Activated CD4-positive, alpha-beta T cell treated with anti-CD3 and anti-CD28 coated beads for 36 hours (primary cell): ENCODE data around the gene STAT3. TPM values are rescaled to one million over a fixed set of nuclear protein-coding genes. Genes with fewer than 3 reads are reported as not detected.

Experiments used
- ATAC-seq: fragments of 200-7000 bp; cut with Tn5 transposase; one replicate; pipeline ENCODE4 v1.10.0; 2021; ENCODE audit warnings: mild to moderate bottlenecking, moderate library complexity
- CTCF ChIA-PET: fragments of 350-600 bp; sonication (Branson Sonifier 250); formaldehyde crosslinking; loops from one replicate; lab custom pipeline; 2021; ENCODE audit warnings: antibody characterized with exemption; lab: Charles Lee
- POLR2A ChIA-PET: fragments of 350-600 bp; sonication (Branson Sonifier 250); formaldehyde crosslinking; loops from one replicate; lab custom pipeline; 2021; ENCODE audit warnings: antibody characterized with exemption, inconsistent platforms; lab: Charles Lee
- DNase-seq: peaks from one replicate; pipeline ENCODE4 v3.0.0-alpha.2; 2020
- H3K27ac Mint-ChIP-seq: one replicate; pipeline ENCODE4 v1.8.0; 2021; ENCODE audit warnings: mixed read lengths
- H3K27me3 Mint-ChIP-seq: one replicate; pipeline ENCODE4 v1.8.0; 2021; ENCODE audit warnings: mixed read lengths
- H3K36me3 Mint-ChIP-seq: one replicate; pipeline ENCODE4 v1.8.0; 2021; ENCODE audit warnings: low read depth, mixed read lengths
- H3K4me1 Mint-ChIP-seq: one replicate; pipeline ENCODE4 v1.8.0; 2021; ENCODE audit warnings: mixed read lengths
- H3K4me3 Mint-ChIP-seq: one replicate; pipeline ENCODE4 v1.8.0; 2021; ENCODE audit warnings: mild to moderate bottlenecking, moderate library complexity, mixed read lengths
- H3K9me3 Mint-ChIP-seq: one replicate; pipeline ENCODE4 v1.8.0; 2021; ENCODE audit warnings: low read depth, mixed read lengths
- intact Hi-C, 2 experiments: fragments of 100-400 bp; cut with DNase I in 1 of 2; cut with micrococcal nuclease in 1 of 2; formaldehyde crosslinking; loops; one replicate each; pipeline versions ENCODE4 v1.14.2 to v1.15.1; 2022 to 2024; cut with DNase I, micrococcal nuclease
- total RNA-seq, 2 experiments: library from RNA; stranded (reverse); gene quantifications; one replicate each; pipeline ENCODE4 v1.2.3, GENCODE V29; 2021

The STAT3 gene
- total RNA-seq, 2 experiments from 2014 or later: 332 to 345 TPM

DNA sequence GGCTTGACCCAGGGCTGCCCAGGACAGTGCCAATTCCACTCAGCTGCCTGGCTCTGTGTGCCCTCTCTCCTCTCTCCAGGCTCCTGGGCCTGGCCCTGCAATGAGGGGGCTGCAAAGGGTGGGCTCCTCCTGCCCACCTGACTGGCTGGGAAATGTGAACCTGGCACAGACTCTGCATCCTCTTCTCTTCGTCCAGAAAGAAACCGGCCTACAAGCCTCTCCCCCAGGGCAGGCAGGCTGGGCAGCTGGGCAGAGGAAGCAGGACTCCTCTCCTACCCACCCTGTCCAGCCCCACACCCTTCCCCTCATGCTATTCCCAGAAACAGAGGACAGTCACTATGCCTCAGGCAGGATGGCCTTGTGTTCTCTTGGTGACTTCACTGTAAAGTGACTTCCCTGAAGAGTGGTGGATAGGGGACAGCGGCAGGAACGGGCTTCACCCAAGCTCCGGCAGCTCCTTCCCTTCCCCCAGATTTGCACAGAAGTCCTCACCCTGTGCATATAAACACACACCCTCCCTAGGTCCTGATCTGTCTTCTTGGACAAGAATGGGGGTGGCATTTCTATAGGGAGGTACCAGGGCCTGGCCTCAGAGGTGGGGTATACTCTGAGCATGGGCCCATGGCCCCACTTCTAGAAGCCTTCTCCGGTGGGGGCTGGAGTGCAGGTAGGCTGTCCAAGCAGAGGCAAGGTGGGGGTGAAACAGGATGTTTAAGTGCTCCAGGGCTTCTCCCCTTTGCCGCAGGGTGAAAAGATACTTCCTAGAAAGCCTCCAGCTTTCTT is 104.8 kb downstream of the STAT3 start:
- POLR2A ChIA-PET: interaction anchor here (0.6 kb wide), 1 partner anchor 234 kb away, joined by 3 read pairs; no protein-coding TSS in a partner anchor
- DNase-seq: peak; percentile 2
- no peaks in the 10 kb centered on the region for H3K27me3 Mint-ChIP-seq
- CTCF ChIA-PET: no interaction called here
- ATAC-seq: no peak
- intact Hi-C loops: no loop called here
- peaks cover 43% of the 10 kb centered on the region for H3K4me1 Mint-ChIP-seq
- peak overlapping the region; percentile 21 for H3K27ac Mint-ChIP-seq
- H3K36me3 Mint-ChIP-seq: peaks cover 18% of the 10 kb centered on the region
- H3K4me3 Mint-ChIP-seq: no peak overlapping the region
- no peaks in the 10 kb centered on the region for H3K9me3 Mint-ChIP-seq

DNA sequence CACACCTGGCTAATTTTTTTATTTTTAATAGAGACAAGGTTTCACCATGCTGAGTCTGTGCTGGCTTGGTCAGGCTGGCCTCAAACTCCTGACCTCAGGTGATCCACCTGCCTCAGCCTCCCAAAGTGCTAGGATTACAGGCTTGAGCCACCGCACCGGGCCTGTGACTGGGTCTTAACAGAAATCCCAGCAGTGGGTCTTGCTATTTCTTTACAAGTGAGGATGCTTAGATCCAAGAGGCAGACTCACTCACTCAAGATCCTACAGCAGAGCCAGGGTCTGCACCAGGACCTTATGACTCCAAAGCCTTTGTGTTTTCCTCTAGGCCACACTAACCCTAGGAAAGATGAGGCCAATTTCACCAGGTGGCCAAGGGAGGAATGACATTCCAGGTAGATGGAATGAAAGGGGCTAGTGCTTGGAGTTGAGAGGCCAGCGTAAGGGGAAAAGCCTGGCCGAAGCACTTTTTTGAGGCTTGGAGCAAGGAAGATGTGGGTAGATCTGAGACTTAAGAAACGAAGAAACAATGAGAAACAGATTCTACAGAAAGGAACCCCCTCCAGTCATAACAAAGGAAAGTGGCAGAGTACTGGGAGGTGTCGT is 105.7 kb downstream of the STAT3 start:
- POLR2A ChIA-PET: no interaction called here
- intact Hi-C loops: no loop called here
- CTCF ChIA-PET: no interaction called here
- H3K36me3 Mint-ChIP-seq: peaks cover 20% of the 10 kb centered on the region
- peak; percentile 4 for DNase-seq
- no peaks in the 10 kb centered on the region for H3K27me3 Mint-ChIP-seq
- H3K4me3 Mint-ChIP-seq: no peak overlapping the region
- H3K4me1 Mint-ChIP-seq: peaks cover 45% of the 10 kb centered on the region
- H3K27ac Mint-ChIP-seq: peak overlapping the region; percentile 21
- H3K9me3 Mint-ChIP-seq: no peaks in the 10 kb centered on the region
- no peak for ATAC-seq

DNA sequence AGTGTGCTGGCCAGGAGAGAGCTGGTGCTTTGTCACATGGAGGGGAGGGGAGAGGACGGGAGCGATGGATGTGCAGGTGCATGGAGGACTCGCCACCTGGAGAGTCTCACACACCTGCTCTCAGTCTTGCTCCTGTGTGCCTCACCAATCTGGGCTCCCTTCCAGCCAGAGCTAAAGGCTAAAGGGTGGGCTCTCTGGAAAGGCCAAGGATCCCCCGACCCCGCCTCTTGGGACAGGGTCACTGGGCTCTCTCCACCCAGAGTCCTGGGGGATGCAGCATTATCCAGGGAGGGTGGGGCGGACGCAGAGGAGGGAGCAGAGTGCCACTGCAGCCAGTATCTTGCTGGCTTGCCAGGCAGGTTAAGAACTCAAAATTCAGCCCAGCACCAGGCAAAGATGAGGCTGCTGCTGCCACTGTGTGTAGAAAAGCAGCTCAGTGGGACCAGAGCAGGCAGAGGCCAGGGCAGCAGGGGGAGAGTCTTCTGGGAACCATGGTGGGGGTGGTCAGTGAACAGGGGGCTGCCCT is 106.6 kb downstream of the STAT3 start:
- ChIA-PET POLR2A (no interaction called here), CTCF (no interaction called here)
- peaks cover 46% of the 10 kb centered on the region for H3K4me1 Mint-ChIP-seq
- no peak for DNase-seq
- ATAC-seq: no peak
- H3K27ac Mint-ChIP-seq: no peak overlapping the region
- H3K9me3 Mint-ChIP-seq: no peaks in the 10 kb centered on the region
- H3K27me3 Mint-ChIP-seq: no peaks in the 10 kb centered on the region
- peaks cover 18% of the 10 kb centered on the region for H3K36me3 Mint-ChIP-seq
- H3K4me3 Mint-ChIP-seq: no peak overlapping the region
- intact Hi-C loops: no loop called here

DNA sequence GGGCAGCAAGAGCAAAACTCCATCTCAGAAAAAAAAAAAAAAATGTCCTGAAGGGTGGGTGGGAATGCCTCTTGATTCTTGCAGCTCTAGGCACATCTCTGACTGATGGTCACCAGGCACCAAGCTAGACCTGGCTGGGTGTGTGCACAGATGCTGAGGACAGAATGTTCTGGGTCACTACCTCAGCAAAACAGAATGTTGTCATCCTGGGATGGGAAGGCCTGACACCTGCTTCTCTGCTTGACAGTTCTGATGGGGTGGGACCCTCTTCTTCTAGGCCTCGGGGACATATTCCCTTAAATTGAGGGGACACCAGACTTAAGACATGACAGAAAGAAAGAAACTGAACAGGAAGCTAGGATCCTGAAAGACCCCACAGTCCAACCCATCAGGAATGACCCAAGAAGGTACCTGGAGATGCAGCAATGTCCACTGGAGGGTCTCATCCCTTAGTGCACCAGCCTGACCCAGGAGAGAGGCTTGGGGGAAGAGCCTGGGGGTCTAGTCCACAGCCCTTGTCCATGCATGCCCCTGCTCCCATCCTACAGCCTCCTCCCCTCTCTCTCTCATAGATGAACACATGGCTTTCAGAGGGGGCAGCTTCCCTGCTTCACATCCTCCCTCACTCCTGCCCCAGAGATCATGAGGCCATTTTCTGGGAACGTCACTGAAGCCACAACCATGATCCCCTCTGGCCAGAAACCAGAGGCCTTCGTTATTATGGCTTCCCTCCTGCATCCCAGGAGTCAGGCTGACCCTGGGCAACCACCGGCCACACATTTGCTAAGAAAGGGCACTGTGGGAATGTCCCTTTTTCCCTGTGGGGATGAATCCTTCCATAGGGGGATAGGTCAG is 108.2 kb downstream of the STAT3 start:
- CTCF ChIA-PET: interaction anchor here (0.6 kb wide), 1 partner anchor 11 kb away, joined by 3 read pairs; no protein-coding TSS in a partner anchor
- Mint-ChIP-seq H3K36me3 (peaks cover 21% of the 10 kb centered on the region), H3K4me3 (no peak overlapping the region), H3K9me3 (no peaks in the 10 kb centered on the region), H3K27me3 (no peaks in the 10 kb centered on the region), H3K4me1 (peaks cover 35% of the 10 kb centered on the region), H3K27ac (peak overlapping the region; percentile 31)
- ATAC-seq (no peak), DNase-seq (peak; percentile 1)
- POLR2A ChIA-PET: interaction anchor here (0.6 to 1.0 kb wide), 2 partner anchors 30 to 32 kb away, joined by 3 to 4 read pairs; no protein-coding TSS in a partner anchor
- intact Hi-C loops: no loop called here

DNA sequence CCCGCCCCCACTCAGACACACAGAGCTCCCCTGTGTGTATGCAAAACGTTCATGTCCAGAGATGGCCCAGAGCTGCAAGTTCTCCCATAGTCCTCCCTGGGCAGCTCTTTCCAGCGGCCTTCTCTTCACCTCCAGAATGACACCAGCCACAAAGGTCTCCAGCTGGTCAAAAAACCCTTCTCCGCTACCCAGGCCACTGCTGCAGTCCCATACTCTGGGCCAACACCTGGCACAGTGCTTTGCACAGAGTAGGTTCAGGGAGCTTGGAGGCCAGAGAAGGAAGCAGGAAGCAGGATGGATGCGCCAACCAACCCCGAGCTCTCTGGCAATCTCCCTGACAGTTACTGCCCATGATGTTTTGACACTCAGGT is 110.9 kb downstream of the STAT3 start:
- H3K4me1 Mint-ChIP-seq: peaks cover 30% of the 10 kb centered on the region
- intact Hi-C loops: loop anchor here in 1 of 2 experiments (1.0 kb wide), 1 partner anchor 10 kb away; no protein-coding TSS in a partner anchor

DNA sequence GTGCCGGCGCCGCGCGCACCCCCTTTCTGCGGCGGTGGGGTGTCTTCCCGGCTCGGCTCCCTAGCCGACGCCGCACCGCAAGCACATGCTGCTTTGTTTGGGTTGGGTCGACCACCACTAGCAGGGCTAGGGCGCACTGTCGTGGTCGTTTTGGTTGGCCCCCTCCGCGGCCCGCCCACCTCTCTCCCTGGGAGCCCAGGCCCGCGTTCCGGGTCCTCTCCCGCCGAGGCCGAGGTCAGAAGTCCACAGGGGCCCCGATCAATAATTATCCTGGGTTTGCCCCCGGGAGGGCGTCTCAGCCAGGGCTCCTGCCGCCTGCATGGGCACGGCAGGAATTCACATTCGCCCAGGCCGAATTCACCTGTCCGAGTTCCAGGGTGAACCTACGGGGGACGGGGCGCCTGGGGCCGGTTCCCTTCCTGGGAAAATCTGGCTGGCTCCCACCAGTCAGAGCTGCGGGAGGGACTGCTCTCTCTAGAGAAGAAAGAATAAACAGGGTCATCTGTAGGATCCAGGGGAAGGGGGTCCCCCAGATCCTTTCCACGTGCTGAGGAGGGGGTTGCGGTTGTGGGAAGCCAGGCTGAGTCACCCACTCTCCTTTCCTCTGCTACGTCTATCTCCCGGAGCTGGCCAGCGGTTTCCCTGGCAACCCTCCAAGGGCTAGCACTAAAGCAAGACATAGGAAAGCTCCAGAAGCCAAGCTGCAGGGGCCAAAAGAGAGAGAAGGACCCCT is 111.5 kb downstream of the STAT3 start:
- H3K36me3 Mint-ChIP-seq: peaks cover 37% of the 10 kb centered on the region
- H3K27me3 Mint-ChIP-seq: no peaks in the 10 kb centered on the region
- peak overlapping the region; percentile 77 for H3K4me3 Mint-ChIP-seq
- POLR2A ChIA-PET: interaction anchor here (0.6 to 2.0 kb wide), 4 partner anchors 10 to 38 kb away, joined by 3 to 17 read pairs (median 4); no protein-coding TSS in a partner anchor
- DNase-seq (peak; percentile 62), ATAC-seq (peak; percentile 17)
- H3K27ac Mint-ChIP-seq: peak overlapping the region; percentile 80
- intact Hi-C loops: loop anchor here (1.0 kb wide), 3 partner anchors 11 to 95 kb away; partner anchors contain the start of genes KCNH4 (in 1 of the 2) and STAT5A (in 1 of the 2)
- no peaks in the 10 kb centered on the region for H3K9me3 Mint-ChIP-seq
- peaks cover 34% of the 10 kb centered on the region for H3K4me1 Mint-ChIP-seq
- CTCF ChIA-PET: interaction anchor here (0.5 to 1.8 kb wide), 8 partner anchors 9 to 56 kb away, joined by 3 to 6 read pairs (median 4); no protein-coding TSS in a partner anchor

More for the DNA sequence above, 110.9 kb downstream of the STAT3 start:
- no peaks in the 10 kb centered on the region for H3K27me3 Mint-ChIP-seq
- peak overlapping the region; percentile 77 for H3K4me3 Mint-ChIP-seq
- peak overlapping the region; percentile 80 for H3K27ac Mint-ChIP-seq
- H3K36me3 Mint-ChIP-seq: peaks cover 36% of the 10 kb centered on the region
- ChIA-PET POLR2A (interaction anchor here (0.6 to 2.0 kb wide), 4 partner anchors 9 to 37 kb away, joined by 3 to 17 read pairs (median 4); no protein-coding TSS in a partner anchor), CTCF (interaction anchor here (0.5 to 1.8 kb wide), 8 partner anchors 9 to 56 kb away, joined by 3 to 6 read pairs (median 4); no protein-coding TSS in a partner anchor)
- no peaks in the 10 kb centered on the region for H3K9me3 Mint-ChIP-seq
- DNase-seq: no peak
- ATAC-seq: no peak

DNA sequence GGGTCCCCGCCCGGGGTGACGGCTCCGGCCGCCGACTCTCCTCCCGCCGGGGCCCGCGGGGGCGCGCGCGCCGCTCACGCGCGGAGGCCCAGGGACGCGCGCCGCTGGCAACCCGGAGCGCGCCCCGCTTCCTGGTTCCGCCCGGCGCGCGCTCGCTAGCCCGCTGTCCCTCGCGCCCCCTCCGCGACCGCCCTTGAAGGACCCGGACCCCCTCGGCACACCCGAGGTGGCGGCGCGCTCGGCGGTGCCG is 112.0 kb downstream of the STAT3 start, which contains the start of gene STAT5B:
Gene STAT5B (minus strand): TSS at position 33 of the 250 bp plus-strand sequence. CDS start 44,264 bp downstream, outside the sequence.
- ATAC-seq (peak; percentile 51), DNase-seq (peak; percentile 80)
- H3K27ac Mint-ChIP-seq: peak within 1 kb of the TSS; percentile 97
- peaks cover 37% of the 10 kb centered on the region for H3K36me3 Mint-ChIP-seq
- H3K4me3 Mint-ChIP-seq: peak within 1 kb of the TSS; percentile 94
- H3K4me1 Mint-ChIP-seq: peaks cover 37% of the 10 kb centered on the region
- H3K9me3 Mint-ChIP-seq: no peaks in the 10 kb centered on the region
- no peaks in the 10 kb centered on the region for H3K27me3 Mint-ChIP-seq
- CTCF ChIA-PET: interaction anchor here (1.2 to 1.7 kb wide), 3 partner anchors 9 to 54 kb away, joined by 4 to 10 read pairs (median 4); no protein-coding TSS in a partner anchor
- POLR2A ChIA-PET: interaction anchor here (1.7 to 2.3 kb wide), 3 partner anchors 10 to 14 kb away, joined by 5 to 17 read pairs (median 11); partner anchors contain the start of gene STAT5A
- intact Hi-C loops: loop anchor here in 1 of 2 experiments (1.0 kb wide), 2 partner anchors 12 to 95 kb away; partner anchors contain the start of genes KCNH4 and STAT5A

DNA sequence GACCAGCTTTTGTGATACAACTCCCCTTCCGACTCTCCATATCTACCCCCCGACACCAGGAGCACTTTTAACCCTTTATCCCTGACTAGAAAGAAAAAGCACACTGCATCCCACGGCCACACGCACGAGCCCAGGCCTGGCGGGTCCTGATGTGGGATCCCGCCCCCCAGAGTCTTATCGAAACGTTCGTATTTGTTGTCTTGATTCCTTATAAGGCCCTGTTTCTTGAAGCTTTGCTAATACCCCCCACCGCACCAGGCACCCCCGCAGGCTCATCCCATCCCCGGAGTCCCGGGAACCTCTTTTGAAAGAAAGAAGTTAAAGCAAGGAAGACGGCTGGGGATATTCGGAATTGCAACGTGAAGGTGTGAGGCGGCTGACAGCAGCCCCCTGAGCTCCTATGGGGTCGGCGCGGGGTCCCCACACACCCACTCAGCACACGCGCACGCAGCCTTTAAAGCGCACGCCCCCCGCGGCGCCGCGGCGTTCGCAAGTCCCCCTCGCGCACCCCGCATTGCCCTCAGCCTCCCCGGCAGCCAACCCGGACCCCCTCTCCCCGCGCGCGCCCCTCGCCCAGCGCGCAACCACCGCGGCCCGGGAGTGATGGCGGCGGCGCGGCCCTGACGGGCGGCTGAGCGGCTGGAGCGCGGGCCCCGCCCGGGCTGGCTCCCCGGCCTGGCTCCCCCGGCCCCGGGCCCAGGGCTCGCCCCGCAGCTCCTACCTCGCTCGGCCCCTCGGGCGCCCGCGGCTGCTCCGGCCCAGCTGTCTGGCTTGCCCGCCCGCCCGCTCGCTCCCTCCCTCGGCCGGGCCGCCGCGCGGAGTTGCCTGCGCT is 112.5 kb downstream of the STAT3 start:
- Mint-ChIP-seq H3K27ac (peak overlapping the region; percentile 97), H3K9me3 (no peaks in the 10 kb centered on the region), H3K27me3 (no peaks in the 10 kb centered on the region), H3K4me3 (peak overlapping the region; percentile 94), H3K4me1 (peaks cover 43% of the 10 kb centered on the region), H3K36me3 (peaks cover 42% of the 10 kb centered on the region)
- intact Hi-C loops: loop anchor here (1.0 to 2.0 kb wide), 4 partner anchors 13 to 94 kb away; partner anchors contain the start of genes KCNH4 (in 1 of the 2) and STAT5A (in 1 of the 2)
- ATAC-seq (peak; percentile 22), DNase-seq (peak; percentile 56)
- ChIA-PET CTCF (interaction anchor here (0.8 to 1.7 kb wide), 9 partner anchors 9 to 116 kb away, joined by 3 to 10 read pairs (median 4); no protein-coding TSS in a partner anchor), POLR2A (interaction anchor here (0.7 to 2.3 kb wide), 6 partner anchors 9 to 53 kb away, joined by 3 to 11 read pairs (median 4); partner anchors contain the start of gene STAT5A)
